ENCODE measurements around the gene ZNF45.
"Not testable (repeated sequence)": the region's sequence is repeated elsewhere in the genome, so short reads cannot be mapped to it uniquely, and the experiment has no call there.

ZNF45 gene

GRCh38 chr19:43910884-43911283 lies 24.2 kb downstream of the ZNF45 start:
- no peak for DNase-seq

DNA sequence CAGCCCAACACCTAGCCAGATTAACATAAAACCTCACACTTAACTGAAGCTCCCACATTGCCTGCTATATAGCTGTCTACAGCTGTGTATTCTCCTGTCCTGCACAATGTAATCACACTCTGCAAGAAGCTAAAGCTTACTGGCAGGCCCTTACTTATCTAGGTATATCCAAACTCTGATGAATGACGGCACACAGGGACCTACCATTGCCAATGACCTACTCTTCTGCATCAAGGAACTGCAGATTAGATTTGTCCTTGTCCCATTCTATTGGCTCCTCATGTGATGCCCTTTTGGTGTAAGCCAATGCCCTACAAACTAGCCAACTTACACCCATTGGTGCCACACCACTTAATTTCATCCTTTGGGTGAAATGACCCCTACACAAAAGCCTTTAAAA lies 26.4 kb downstream of the ZNF45 start:
- DNase-seq, result no peak

DNA sequence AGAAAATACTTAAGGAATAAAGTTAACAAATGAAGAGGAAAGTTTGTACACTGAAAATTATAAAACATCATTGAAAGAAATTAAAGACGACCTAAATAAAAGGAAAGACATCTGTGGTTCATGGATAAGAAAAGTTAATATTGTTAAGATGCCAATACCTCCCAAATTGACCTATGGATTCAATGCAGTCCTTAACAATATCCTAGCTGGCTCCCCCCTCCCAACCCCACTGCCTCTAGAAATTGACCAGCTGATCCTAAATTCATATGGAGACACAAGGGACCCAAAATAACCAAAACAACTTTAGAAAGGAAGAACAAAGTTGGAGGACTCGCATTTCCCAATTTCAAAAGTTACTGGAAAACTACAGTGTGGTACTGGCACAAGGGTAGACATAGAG lies 28.3 kb downstream of the ZNF45 start:
- no peak for DNase-seq

- DNase-seq, result no peak
Measured at GRCh38 chr19:43905897-43906296, 29.2 kb downstream of the ZNF45 start.

DNA sequence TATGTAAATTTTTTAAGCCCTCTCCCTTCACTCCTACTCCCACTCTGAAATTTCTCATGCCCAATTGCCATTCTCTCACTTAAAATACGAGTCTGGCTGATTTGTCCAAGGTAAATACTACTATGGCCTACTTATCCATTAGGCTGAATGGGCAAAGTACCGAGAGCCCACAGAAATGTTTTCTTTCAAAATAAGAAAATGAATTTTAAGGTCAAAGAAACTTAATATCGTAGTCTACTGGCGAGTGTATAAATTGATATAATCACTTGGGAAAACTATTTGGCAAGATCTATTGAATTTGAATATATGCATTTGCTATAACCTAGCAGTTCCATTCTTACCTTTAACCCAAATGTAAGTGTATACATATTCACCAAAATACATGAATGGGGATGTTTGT lies 32.7 kb downstream of the ZNF45 start:
- DNase-seq, result no peak

GRCh38 chr19:43901395-43902390 lies 33.4 kb downstream of the ZNF45 start:
- DNase-seq, result peak; percentile 77 to 85

GRCh38 chr19:43895727-43896308 lies 39.3 kb downstream of the ZNF45 start:
- DNase-seq, result no peak

- DNase-seq, result no peak
Measured at GRCh38 chr19:43883864-43884263, 51.2 kb downstream of the ZNF45 start, which contains the start of gene ZNF404. ZNF404 (minus strand) TSS chr19:43883964.

GRCh38 chr19:43880483-43880882 lies 54.6 kb downstream of the ZNF45 start:
- DNase-seq, result no peak

- no peak for DNase-seq
Measured at GRCh38 chr19:43872547-43873336, 62.3 kb downstream of the ZNF45 start.

- not testable (repeated sequence) for DNase-seq
Measured at GRCh38 chr19:43866923-43867322, 68.2 kb downstream of the ZNF45 start.

All from NCI-H1930 (cell line).